ENCODE measurements around the gene RFK. TPM values are rescaled to one million over a fixed set of nuclear protein-coding genes. Genes with fewer than 3 reads are reported as not detected.

Gene RFK
- total and polyA plus RNA-seq, 2 experiments from 2014 or later: 32.0 to 46.6 TPM

- DNase-seq (ENCODE audit: low spot score): no peak
- H4K20me1 ChIP-seq (ENCODE audit: insufficient read depth, poor library complexity, severe bottlenecking): no peaks in the 10 kb centered on the region
- peaks cover 15% of the 10 kb centered on the region for H3K79me2 ChIP-seq
- no peak overlapping the region for H3K27ac ChIP-seq
- no peaks in the 10 kb centered on the region for H3K9me3 ChIP-seq (ENCODE audit: low read depth)
- H3K9me2 ChIP-seq (replicated peaks; ENCODE audit: insufficient read depth): no peaks in the 10 kb centered on the region
- H2AFZ ChIP-seq: no peak overlapping the region
- no peaks in the 10 kb centered on the region for H3K36me3 ChIP-seq (replicated peaks; ENCODE audit: insufficient read depth, low read depth)
- 99% methylated on average over 13 of the region's 13 CpGs for WGBS (ENCODE audit: low lambda C conversion rate, missing lambda C conversion rate)
- no peaks in the 10 kb centered on the region for H3K27me3 ChIP-seq
- no peak overlapping the region for H3K4me2 ChIP-seq
- H3K4me1 ChIP-seq (ENCODE audit: insufficient read depth): peaks cover 6% of the 10 kb centered on the region
- TF ChIP-seq EZH2phosphoT487 (IDR thresholded peaks at IDR 0.05; ENCODE audit: low read depth, severe bottlenecking, unreplicated experiment) (no peak), EZH2 (IDR thresholded peaks at IDR 0.05; ENCODE audit: borderline replicate concordance) (no peak), CTCF (IDR thresholded peaks at IDR 0.05; ENCODE audit: poor library complexity) (no peak)
- no peak overlapping the region for H3K4me3 ChIP-seq
Observed at GRCh38 chr9:76396597-76396996, 2.4 kb upstream of the RFK start.

GRCh38 chr9:76396144-76396543 is 1.9 kb upstream of the RFK start:
- no peak for DNase-seq (ENCODE audit: low spot score)
- TF ChIP-seq EZH2 (IDR thresholded peaks at IDR 0.05; ENCODE audit: borderline replicate concordance) (no peak), EZH2phosphoT487 (IDR thresholded peaks at IDR 0.05; ENCODE audit: low read depth, severe bottlenecking, unreplicated experiment) (no peak), CTCF (IDR thresholded peaks at IDR 0.05; ENCODE audit: poor library complexity) (no peak)
- peaks cover 19% of the 10 kb centered on the region for H3K79me2 ChIP-seq
- no peaks in the 10 kb centered on the region for H3K9me2 ChIP-seq (replicated peaks; ENCODE audit: insufficient read depth)
- H3K4me3 ChIP-seq: no peak overlapping the region
- H4K20me1 ChIP-seq (ENCODE audit: insufficient read depth, poor library complexity, severe bottlenecking): no peaks in the 10 kb centered on the region
- no peaks in the 10 kb centered on the region for H3K27me3 ChIP-seq
- H3K4me2 ChIP-seq: no peak overlapping the region
- no peak overlapping the region for H2AFZ ChIP-seq
- no peaks in the 10 kb centered on the region for H3K9me3 ChIP-seq (ENCODE audit: low read depth)
- 84% methylated on average over 6 of the region's 6 CpGs for WGBS (ENCODE audit: low lambda C conversion rate, missing lambda C conversion rate)
- no peak overlapping the region for H3K27ac ChIP-seq
- peaks cover 6% of the 10 kb centered on the region for H3K4me1 ChIP-seq (ENCODE audit: insufficient read depth)
- H3K36me3 ChIP-seq (replicated peaks; ENCODE audit: insufficient read depth, low read depth): no peaks in the 10 kb centered on the region

GRCh38 chr9:76395381-76395780 is 1.2 kb upstream of the RFK start:
- no peaks in the 10 kb centered on the region for H3K9me2 ChIP-seq (replicated peaks; ENCODE audit: insufficient read depth)
- H3K27ac ChIP-seq: peak overlapping the region; percentile 96
- no peak for DNase-seq (ENCODE audit: low spot score)
- no peaks in the 10 kb centered on the region for H3K27me3 ChIP-seq
- H3K36me3 ChIP-seq (replicated peaks; ENCODE audit: insufficient read depth, low read depth): no peaks in the 10 kb centered on the region
- H2AFZ ChIP-seq: peak overlapping the region; percentile 97
- WGBS (ENCODE audit: low lambda C conversion rate, missing lambda C conversion rate): 84% methylated on average over 10 of the region's 10 CpGs
- peaks cover 6% of the 10 kb centered on the region for H3K4me1 ChIP-seq (ENCODE audit: insufficient read depth)
- H3K79me2 ChIP-seq: peaks cover 20% of the 10 kb centered on the region
- peak overlapping the region; percentile 83 for H3K4me2 ChIP-seq
- TF ChIP-seq EZH2 (IDR thresholded peaks at IDR 0.05; ENCODE audit: borderline replicate concordance): no peak
- no peak for TF ChIP-seq CTCF (IDR thresholded peaks at IDR 0.05; ENCODE audit: poor library complexity)
- no peak for TF ChIP-seq EZH2phosphoT487 (IDR thresholded peaks at IDR 0.05; ENCODE audit: low read depth, severe bottlenecking, unreplicated experiment)
- peak overlapping the region; percentile 74 for H3K4me3 ChIP-seq
- no peaks in the 10 kb centered on the region for H4K20me1 ChIP-seq (ENCODE audit: insufficient read depth, poor library complexity, severe bottlenecking)
- H3K9me3 ChIP-seq (ENCODE audit: low read depth): no peaks in the 10 kb centered on the region

GRCh38 chr9:76394960-76395252 is 680 bp upstream of the RFK start:
- Histone ChIP-seq H2AFZ (peak overlapping the region; percentile 97), H3K4me2 (peak overlapping the region; percentile 83), H3K27me3 (no peaks in the 10 kb centered on the region), H3K27ac (peak overlapping the region; percentile 96), H3K4me3 (peak overlapping the region; percentile 74), H3K79me2 (peaks cover 24% of the 10 kb centered on the region), H3K36me3 (replicated peaks; ENCODE audit: insufficient read depth, low read depth) (no peaks in the 10 kb centered on the region), H3K9me3 (ENCODE audit: low read depth) (no peaks in the 10 kb centered on the region), H4K20me1 (ENCODE audit: insufficient read depth, poor library complexity, severe bottlenecking) (no peaks in the 10 kb centered on the region), H3K9me2 (replicated peaks; ENCODE audit: insufficient read depth) (no peaks in the 10 kb centered on the region), H3K4me1 (ENCODE audit: insufficient read depth) (peaks cover 6% of the 10 kb centered on the region)
- no peak for TF ChIP-seq CTCF (IDR thresholded peaks at IDR 0.05; ENCODE audit: poor library complexity)
- no peak for TF ChIP-seq EZH2phosphoT487 (IDR thresholded peaks at IDR 0.05; ENCODE audit: low read depth, severe bottlenecking, unreplicated experiment)
- no peak for TF ChIP-seq EZH2 (IDR thresholded peaks at IDR 0.05; ENCODE audit: borderline replicate concordance)
- WGBS (ENCODE audit: low lambda C conversion rate, missing lambda C conversion rate): 1% methylated on average over 11 of the region's 11 CpGs
- peak; percentile 66 for DNase-seq (ENCODE audit: low spot score)
